Pons (tissue), 1 donor: ENCODE data around the gene ASB15.

Experiments
- DNase-seq: peaks from one replicate; pipeline ENCODE4 v3.0.0-alpha.2; 2016; ENCODE audit warnings: low spot score

Gene ASB15

GRCh38 chr7:123635551-123636359 lies 34.1 kb downstream of the ASB15 start:
- no peak for DNase-seq

DNA sequence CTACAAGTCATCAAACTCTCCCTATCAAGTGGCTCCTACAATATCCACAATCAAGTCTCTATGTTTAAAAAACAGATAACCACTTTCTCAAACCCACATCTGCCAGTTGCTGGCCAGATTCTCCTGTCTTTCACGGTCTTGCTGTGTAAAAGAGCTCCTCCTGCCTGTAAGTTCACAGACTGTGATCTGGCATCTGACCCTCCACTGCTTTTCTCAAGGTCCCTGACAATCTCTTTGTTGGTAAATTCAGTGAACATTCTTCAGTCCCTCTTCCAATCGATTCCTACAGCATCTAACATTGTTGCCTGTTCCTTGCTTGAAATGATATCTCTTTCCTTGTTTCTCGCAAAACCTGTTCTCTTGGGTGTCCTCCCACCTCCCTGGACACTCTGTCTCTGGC lies 35.6 kb downstream of the ASB15 start:
- DNase-seq: no peak

DNA sequence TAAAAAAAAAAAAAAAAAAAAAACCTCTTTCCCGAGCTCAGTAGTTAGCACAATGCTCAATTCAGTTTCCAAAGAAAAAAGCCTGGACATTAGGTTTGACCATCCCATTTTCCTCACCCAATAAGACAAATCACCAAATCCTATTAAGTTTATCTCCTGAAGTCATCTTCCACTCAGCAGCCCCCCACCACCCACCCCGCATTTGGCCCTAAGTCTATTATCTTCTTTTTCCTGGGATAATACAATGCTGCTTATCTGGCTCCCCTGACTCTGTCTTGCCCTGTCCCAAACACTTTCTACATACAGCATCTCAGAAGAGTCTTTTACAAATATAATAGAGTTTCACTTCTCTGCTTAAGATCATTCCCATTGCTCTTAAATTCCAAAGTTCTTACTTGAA lies 36.3 kb downstream of the ASB15 start:
- DNase-seq: no peak

- no peak for DNase-seq
Measured at GRCh38 chr7:123639631-123640030, 38.0 kb downstream of the ASB15 start.

DNA sequence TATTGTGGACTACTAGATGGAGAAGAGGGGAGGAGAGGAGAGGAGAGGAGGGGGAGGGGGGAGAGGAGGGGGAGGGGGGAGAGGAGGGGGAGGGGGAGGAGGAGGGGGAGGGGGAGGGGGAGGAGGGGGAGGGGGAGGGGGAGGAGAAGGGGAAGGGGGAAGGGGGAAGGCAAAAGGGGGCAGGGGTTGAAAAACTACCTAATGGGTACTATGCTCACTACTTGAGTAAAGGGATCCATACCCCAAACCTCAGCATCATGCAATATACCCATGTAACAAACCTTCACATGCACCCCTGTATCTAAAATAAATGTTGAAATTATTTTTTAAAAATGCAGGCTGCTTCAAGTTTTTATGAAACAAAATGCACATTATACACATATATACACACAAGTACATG lies 39.0 kb downstream of the ASB15 start:
- DNase-seq: no peak

- no peak for DNase-seq
Measured at GRCh38 chr7:123641901-123642300, 40.3 kb downstream of the ASB15 start.

- DNase-seq: no peak
Measured at GRCh38 chr7:123643495-123644441, 42.1 kb downstream of the ASB15 start.

GRCh38 chr7:123645516-123645915 lies 43.9 kb downstream of the ASB15 start:
- DNase-seq: no peak

GRCh38 chr7:123647106-123647730 lies 45.6 kb downstream of the ASB15 start:
- no peak for DNase-seq

GRCh38 chr7:123649964-123650363 lies 48.3 kb downstream of the ASB15 start:
- no peak for DNase-seq

DNA sequence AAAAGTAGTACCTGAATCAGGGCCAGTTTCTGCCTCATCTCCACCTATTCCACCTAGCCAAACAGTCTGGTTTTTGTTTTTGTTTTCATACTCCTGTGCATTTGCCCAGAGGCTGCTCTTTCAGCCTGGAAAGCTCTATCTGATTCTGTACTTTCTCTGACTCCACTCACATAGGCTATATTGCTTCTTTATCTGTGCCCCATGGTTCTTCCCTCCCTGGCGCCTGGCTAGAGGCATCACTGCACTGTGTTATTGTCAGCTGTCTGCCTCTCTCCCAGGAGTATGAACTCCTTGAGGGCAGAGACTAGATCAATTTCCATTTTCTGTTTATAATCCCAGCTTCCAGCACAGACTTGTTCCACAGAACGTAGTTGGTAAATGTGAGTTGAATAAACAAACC lies 49.0 kb downstream of the ASB15 start:
- no peak for DNase-seq

DNA sequence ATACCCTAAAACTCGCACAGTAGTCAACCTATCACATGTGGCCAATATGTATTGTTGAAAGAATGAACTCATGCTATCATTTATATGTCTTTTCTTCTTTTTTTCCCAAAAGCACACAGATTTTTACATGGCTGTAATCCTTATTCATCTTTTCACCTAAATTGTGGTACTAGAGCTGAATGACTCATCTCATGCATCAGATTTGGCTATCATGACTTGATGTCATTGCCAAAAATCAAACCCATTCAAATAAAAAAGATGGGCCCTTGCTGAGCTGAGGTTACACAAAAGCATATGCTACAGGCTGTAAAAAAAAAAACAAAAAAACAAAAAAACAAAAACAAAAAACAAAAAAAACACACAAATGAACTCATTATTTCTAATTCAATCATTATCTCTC lies 50.8 kb downstream of the ASB15 start:
- DNase-seq: no peak

DNA sequence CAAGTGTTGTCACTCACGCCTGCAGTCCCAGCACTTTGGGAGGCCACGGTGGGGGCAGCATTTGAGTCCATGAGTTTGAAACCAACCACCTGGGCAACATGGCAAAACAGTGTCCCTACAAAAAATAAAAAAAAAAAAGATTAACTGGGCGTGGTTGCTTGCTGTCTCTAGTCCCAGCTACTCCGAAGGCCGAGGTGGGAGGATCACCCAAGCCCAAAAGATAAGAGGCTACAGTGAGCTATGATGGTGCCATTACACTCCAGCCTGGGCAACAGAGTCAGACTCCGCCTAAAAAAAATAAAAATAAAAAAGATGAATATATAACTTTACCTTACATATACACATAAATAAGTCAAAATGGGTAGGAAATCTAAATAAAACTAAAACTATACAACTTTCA lies 51.5 kb downstream of the ASB15 start:
- DNase-seq: no peak

GRCh38 chr7:123655614-123656013 lies 54.0 kb downstream of the ASB15 start, which contains the start of gene LMOD2:
Gene LMOD2 (plus strand): TSS chr7:123655866. CDS start chr7:123655964, 98 bp downstream.
- DNase-seq: no peak

- DNase-seq: no peak
Measured at GRCh38 chr7:123656544-123657303, 55.1 kb downstream of the ASB15 start.

GRCh38 chr7:123657304-123657685 lies 55.7 kb downstream of the ASB15 start:
- no peak for DNase-seq

DNA sequence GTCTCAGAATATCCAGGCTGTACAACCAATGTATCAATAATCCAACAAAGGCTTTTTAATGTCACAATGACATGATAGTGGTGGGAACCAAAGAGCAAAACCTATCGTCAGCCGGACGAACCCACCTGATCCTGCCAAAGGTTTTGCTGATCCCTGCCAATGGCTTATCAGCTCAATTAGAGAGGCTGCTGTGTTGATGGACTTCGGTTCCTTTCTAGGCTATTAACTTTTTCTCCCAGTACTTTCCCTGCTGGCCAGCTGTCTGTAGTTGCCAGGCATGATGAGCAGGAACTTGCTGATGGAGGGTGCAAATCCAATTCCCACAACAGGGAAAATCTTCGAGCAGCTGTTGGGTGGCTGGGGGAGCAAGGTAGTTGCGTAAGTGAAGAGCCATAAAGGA lies 56.4 kb downstream of the ASB15 start:
- no peak for DNase-seq

DNA sequence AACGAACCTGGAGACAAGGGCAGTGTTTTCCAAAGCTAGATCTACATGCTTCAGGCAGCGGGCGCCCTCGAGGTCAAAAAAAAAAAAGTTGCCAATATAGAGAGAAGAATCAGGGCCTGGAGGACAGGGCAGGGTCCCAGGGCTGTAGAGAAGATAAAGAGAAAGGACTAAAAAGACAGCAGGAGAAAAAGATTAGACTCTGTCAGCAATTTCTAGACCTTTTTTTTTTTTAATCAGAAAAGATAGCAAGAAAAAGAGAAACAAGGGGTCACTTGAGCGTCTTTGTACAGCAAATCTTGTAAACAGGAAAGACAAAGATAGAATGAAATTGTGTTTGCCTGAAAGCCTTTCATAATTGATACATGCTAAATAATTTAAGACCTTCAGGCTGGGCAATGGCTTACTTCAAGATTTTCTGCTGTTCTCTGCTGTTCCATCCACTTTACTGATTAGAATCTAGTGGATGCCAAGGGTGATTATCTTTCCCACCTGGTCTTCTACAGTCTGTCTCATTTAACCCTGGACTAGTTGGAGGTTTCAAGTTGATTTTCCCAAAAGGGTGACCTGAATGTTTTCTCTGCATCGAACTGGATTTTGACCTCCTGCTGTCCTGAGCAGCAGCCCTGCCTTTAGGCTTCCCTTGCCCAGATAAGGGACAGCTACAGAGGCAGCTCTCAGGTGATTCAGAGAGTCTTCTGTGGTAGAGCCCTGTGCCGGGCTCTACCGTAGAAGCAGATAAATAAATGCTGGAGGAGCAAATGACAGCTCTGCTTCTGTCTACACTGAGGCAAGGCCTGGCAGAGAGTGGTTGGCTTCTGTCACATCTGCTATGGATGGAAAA lies 59.1 kb downstream of the ASB15 start:
- DNase-seq: no peak

DNA sequence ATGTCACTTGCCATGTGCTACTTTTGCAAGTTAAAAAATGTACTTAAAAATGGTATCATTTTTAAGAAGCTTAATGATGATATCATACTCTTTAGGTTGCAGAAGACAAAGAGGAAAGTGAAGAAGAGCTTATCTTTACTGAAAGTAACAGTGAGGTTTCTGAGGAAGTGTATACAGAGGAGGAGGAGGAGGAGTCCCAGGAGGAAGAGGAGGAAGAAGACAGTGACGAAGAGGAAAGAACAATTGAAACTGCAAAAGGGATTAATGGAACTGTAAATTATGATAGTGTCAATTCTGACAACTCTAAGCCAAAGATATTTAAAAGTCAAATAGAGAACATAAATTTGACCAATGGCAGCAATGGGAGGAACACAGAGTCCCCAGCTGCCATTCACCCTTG lies 60.1 kb downstream of the ASB15 start:
- no peak for DNase-seq

- DNase-seq: no peak
Measured at GRCh38 chr7:123662293-123662692, 60.7 kb downstream of the ASB15 start.

- no peak for DNase-seq
Measured at GRCh38 chr7:123662755-123663154, 61.1 kb downstream of the ASB15 start.
